ENCODE data around the gene LTBP4.
A peak's percentile ranks its signal among the peaks of the same experiment; 100 is the strongest.
"Not testable (repeated sequence)": the region's sequence is repeated elsewhere in the genome, so short reads cannot be mapped to it uniquely, and the experiment has no call there.

Gene LTBP4

GRCh38 chr19:40613690-40614621, 12.8 kb downstream of the LTBP4 start:
- peak; percentile 9 for DNase-seq

GRCh38 chr19:40614622-40615411, 13.6 kb downstream of the LTBP4 start:
- DNase-seq: no peak

- no peak for DNase-seq
These were observed 15.0 kb downstream of the LTBP4 start for GRCh38 chr19:40616178-40616577.

- no peak for DNase-seq
These were observed 15.8 kb downstream of the LTBP4 start for GRCh38 chr19:40616941-40617340.

- no peak for DNase-seq
These were observed 16.8 kb downstream of the LTBP4 start for GRCh38 chr19:40617961-40618360.

GRCh38 chr19:40619333-40620160, 18.4 kb downstream of the LTBP4 start:
- DNase-seq: no peak

GRCh38 chr19:40620161-40620485, 19.0 kb downstream of the LTBP4 start:
- DNase-seq: no peak

- no peak for DNase-seq
These were observed 20.1 kb downstream of the LTBP4 start for GRCh38 chr19:40621283-40621682.

GRCh38 chr19:40621966-40622772, 21.0 kb downstream of the LTBP4 start:
- no peak for DNase-seq

- DNase-seq: no peak
These were observed 21.6 kb downstream of the LTBP4 start for GRCh38 chr19:40622773-40623075.

GRCh38 chr19:40623403-40624251, 22.5 kb downstream of the LTBP4 start:
- no peak for DNase-seq

GRCh38 chr19:40624369-40625153, 23.4 kb downstream of the LTBP4 start:
- DNase-seq: not testable (repeated sequence)

GRCh38 chr19:40625406-40626120, 24.4 kb downstream of the LTBP4 start:
- DNase-seq: no peak

GRCh38 chr19:40626918-40627317, 25.7 kb downstream of the LTBP4 start:
- DNase-seq: no peak

GRCh38 chr19:40627486-40628279, 26.5 kb downstream of the LTBP4 start:
- DNase-seq: no peak

- DNase-seq: no peak
These were observed 28.2 kb downstream of the LTBP4 start for GRCh38 chr19:40629346-40629745.

- DNase-seq: no peak
These were observed 29.5 kb downstream of the LTBP4 start for GRCh38 chr19:40630571-40631160.

- DNase-seq: no peak
These were observed 31.3 kb downstream of the LTBP4 start for GRCh38 chr19:40632311-40633036.

Measured in KG1 (cell line).